ENCODE measurements around the gene GGT7. TPM values are rescaled to one million over a fixed set of nuclear protein-coding genes. Genes with fewer than 3 reads are reported as not detected.

The GGT7 gene
- total RNA-seq, 2 donors from 2014 or later: 7.3 to 10.3 TPM

- H3K36me3 ChIP-seq: no peaks in the 10 kb centered on the region
- H3K27ac ChIP-seq: peak overlapping the region in 1 of 2 donors; percentile 39
- no peaks in the 10 kb centered on the region for H3K27me3 ChIP-seq
- H3K4me1 ChIP-seq: peaks cover 0 to 8% of the 10 kb centered on the region in 2 donors
- H3K9me3 ChIP-seq: no peaks in the 10 kb centered on the region
- TF ChIP-seq CTCF (IDR thresholded peaks at IDR 0.05): no peak
- H3K4me3 ChIP-seq: no peak overlapping the region
- no peak for DNase-seq (ENCODE audit: low spot score)
Observed at GRCh38 chr20:34895465-34895864, 22.8 kb upstream of the GGT7 start.

GRCh38 chr20:34894723-34895122, 22.1 kb upstream of the GGT7 start:
- no peaks in the 10 kb centered on the region for H3K36me3 ChIP-seq
- H3K27ac ChIP-seq: no peak overlapping the region
- H3K4me3 ChIP-seq: no peak overlapping the region
- TF ChIP-seq CTCF (IDR thresholded peaks at IDR 0.05): no peak
- peaks cover 0 to 8% of the 10 kb centered on the region in 2 donors for H3K4me1 ChIP-seq
- H3K9me3 ChIP-seq: no peaks in the 10 kb centered on the region
- no peak for DNase-seq (ENCODE audit: low spot score)
- no peaks in the 10 kb centered on the region for H3K27me3 ChIP-seq

DNA sequence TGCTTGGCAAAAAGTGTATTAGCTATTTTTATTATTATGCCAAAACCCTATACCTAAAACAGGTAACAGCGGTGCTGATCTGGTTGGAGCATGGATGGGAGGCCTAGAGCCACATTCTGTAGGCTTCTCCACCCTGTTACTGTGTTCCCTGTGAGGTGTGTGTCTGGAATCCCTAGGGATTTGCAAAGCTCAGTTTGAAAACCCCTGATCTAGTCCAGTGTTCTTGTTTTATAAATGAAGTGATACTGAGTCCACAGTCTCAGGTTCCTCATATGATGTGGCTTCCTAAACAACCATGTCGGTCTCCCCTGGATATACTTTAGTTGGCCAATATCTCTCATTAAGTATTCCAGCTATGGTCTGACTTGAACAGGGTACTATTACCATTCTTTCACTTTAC, 20.0 kb upstream of the GGT7 start:
- TF ChIP-seq CTCF (IDR thresholded peaks at IDR 0.05): no peak
- DNase-seq (ENCODE audit: low spot score): no peak
- Histone ChIP-seq H3K9me3 (no peaks in the 10 kb centered on the region), H3K27me3 (no peaks in the 10 kb centered on the region), H3K27ac (no peak overlapping the region), H3K4me1 (peaks cover 0 to 8% of the 10 kb centered on the region in 2 donors), H3K36me3 (no peaks in the 10 kb centered on the region), H3K4me3 (no peak overlapping the region)

- H3K4me3 ChIP-seq: no peak overlapping the region
- peaks cover 0 to 8% of the 10 kb centered on the region in 2 donors for H3K4me1 ChIP-seq
- TF ChIP-seq CTCF (IDR thresholded peaks at IDR 0.05): no peak
- H3K9me3 ChIP-seq: no peaks in the 10 kb centered on the region
- H3K36me3 ChIP-seq: peaks cover 5% of the 10 kb centered on the region
- no peak for DNase-seq (ENCODE audit: low spot score)
- no peak overlapping the region for H3K27ac ChIP-seq
- H3K27me3 ChIP-seq: no peaks in the 10 kb centered on the region
Observed at GRCh38 chr20:34891166-34892062, 18.8 kb upstream of the GGT7 start.

DNA sequence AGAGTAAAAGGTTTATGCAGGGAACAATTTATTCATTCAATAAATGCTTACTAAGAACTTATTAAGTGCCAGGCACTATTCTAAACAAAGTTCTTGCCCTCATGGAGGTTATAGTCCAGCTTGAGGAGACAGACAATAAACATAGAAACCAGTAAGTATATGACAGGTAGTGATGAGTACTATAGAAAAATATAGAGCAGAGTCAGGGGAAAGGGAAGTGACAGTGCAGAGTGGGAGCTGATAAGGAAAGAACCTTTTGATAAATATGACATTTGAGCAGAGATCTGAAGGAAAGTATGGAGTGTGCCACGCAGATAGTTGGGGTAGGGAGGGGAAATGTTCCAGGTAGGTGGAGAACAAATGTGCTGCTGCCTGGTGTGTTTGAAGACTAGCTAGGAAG, 15.8 kb upstream of the GGT7 start:
- DNase-seq (ENCODE audit: low spot score): no peak
- Histone ChIP-seq H3K27ac (no peak overlapping the region), H3K27me3 (no peaks in the 10 kb centered on the region), H3K36me3 (peaks cover 24% of the 10 kb centered on the region), H3K4me3 (no peak overlapping the region), H3K9me3 (no peaks in the 10 kb centered on the region), H3K4me1 (no peaks in the 10 kb centered on the region)
- TF ChIP-seq CTCF (IDR thresholded peaks at IDR 0.05): no peak
